IMR-90 (cell line): ENCODE measurements around the gene RGMB. TPM values are rescaled to one million over a fixed set of nuclear protein-coding genes. Genes with fewer than 3 reads are reported as not detected.
A peak's percentile ranks its signal among the peaks of the same experiment; 100 is the strongest.

Experiments used
- ATAC-seq: fragments of 200-7000 bp; cut with Tn5 transposase; 2 replicates; pipeline ENCODE4 v1.9.1; 2020; ENCODE audit warnings: low read depth, mild to moderate bottlenecking, moderate library complexity
- Bru-seq: library from RNA; stranded (reverse); fragments of 400-500 nt; gene quantifications from one replicate; lab custom pipeline; 2021; lab: Mats Ljungman, UMichigan
- BruChase-seq, 2 experiments: library from RNA; stranded (reverse); fragments of 400-500 nt; gene quantifications; one replicate each; lab custom pipeline; 2021; lab: Mats Ljungman, UMichigan
- BruUV-seq: library from RNA; stranded (reverse); fragments of 400-500 nt; replicated peaks from 2 replicates; lab custom pipeline; 2021; lab: Mats Ljungman, UMichigan
- CTCF ChIA-PET: fragments of 300-600 bp; formaldehyde crosslinking; extraction: SDS; loops from one replicate; lab custom pipeline; 2021; ENCODE audit warnings: antibody characterized with exemption; lab: Yijun Ruan, JAX
- POLR2A ChIA-PET: fragments of 300-600 bp; sonication (Branson Sonifier 250); formaldehyde crosslinking; loops from one replicate; lab custom pipeline; 2022; ENCODE audit warnings: antibody characterized with exemption; ENCODE audit not compliant: unreplicated experiment; lab: Charles Lee
- DNase-seq: peaks from one replicate; pipeline ENCODE4 v3.0.0; 2013
- H2AFZ ChIP-seq: replicated peaks from 2 replicates; pipeline ENCODE3; 2013; ENCODE audit warnings: low read length, mild to moderate bottlenecking; ENCODE audit not compliant: poor library complexity
- H2AK5ac ChIP-seq: 2 replicates; pipeline ENCODE4 v1.6.1; 2013; ENCODE audit warnings: low read depth, low read length, inconsistent platforms
- H2AK9ac ChIP-seq: replicated peaks from 2 replicates; pipeline ENCODE3; 2013; ENCODE audit warnings: mild to moderate bottlenecking, low read depth, low read length, moderate library complexity; ENCODE audit not compliant: poor library complexity
- H2BK120ac ChIP-seq: 2 replicates; pipeline ENCODE4 v1.6.1; 2013; ENCODE audit warnings: low read depth, low read length, inconsistent platforms
- H2BK15ac ChIP-seq: 3 replicates; pipeline ENCODE4 v1.6.1; 2013; ENCODE audit warnings: low read depth, low read length, inconsistent platforms
- H2BK20ac ChIP-seq: 2 replicates; pipeline ENCODE4 v1.6.1; 2013; ENCODE audit warnings: low read depth, mild to moderate bottlenecking, inconsistent platforms, low read length, moderate library complexity
- H2BK5ac ChIP-seq: 2 replicates; pipeline ENCODE4 v1.6.1; 2013; ENCODE audit warnings: mild to moderate bottlenecking, low read depth, low read length, inconsistent platforms; ENCODE audit not compliant: poor library complexity, severe bottlenecking
- H3K14ac ChIP-seq: replicated peaks from 2 replicates; pipeline ENCODE4 v1.6.1; 2013; ENCODE audit warnings: low read depth, low read length, inconsistent platforms
- H3K18ac ChIP-seq: 2 replicates; pipeline ENCODE4 v1.6.1; 2013; ENCODE audit warnings: low read depth, low read length, control low read depth
- H3K23ac ChIP-seq: 2 replicates; pipeline ENCODE4 v1.6.1; 2013; ENCODE audit warnings: low read depth, low read length, inconsistent platforms
- H3K27ac ChIP-seq: 2 replicates; pipeline ENCODE4 v1.5.1; 2013; ENCODE audit warnings: mild to moderate bottlenecking, control low read depth, low read length; ENCODE audit not compliant: insufficient read depth
- H3K27me3 ChIP-seq: 2 replicates; pipeline ENCODE4 v1.6.1; 2013; ENCODE audit warnings: low read length; ENCODE audit not compliant: control insufficient read depth, insufficient read depth
- H3K36me3 ChIP-seq: 2 replicates; pipeline ENCODE4 v1.6.1; 2013; ENCODE audit warnings: low read length, mixed read lengths; ENCODE audit not compliant: control insufficient read depth, insufficient read depth
- H3K4ac ChIP-seq: 2 replicates; pipeline ENCODE4 v1.6.1; 2013; ENCODE audit warnings: low read depth, low read length, inconsistent platforms
- H3K4me1 ChIP-seq: 2 replicates; pipeline ENCODE4 v1.6.1; 2013; ENCODE audit warnings: low read length, mixed read lengths; ENCODE audit not compliant: control insufficient read depth, insufficient read depth
- H3K4me2 ChIP-seq: 2 replicates; pipeline ENCODE4 v1.6.1; 2013; ENCODE audit warnings: low read depth, mild to moderate bottlenecking, control low read depth, low read length, moderate library complexity
- H3K4me3 ChIP-seq: 2 replicates; pipeline ENCODE4 v1.5.1; 2013; ENCODE audit warnings: low read depth, mild to moderate bottlenecking, control low read depth, low read length, moderate library complexity; ENCODE audit not compliant: insufficient read depth
- H3K56ac ChIP-seq: 2 replicates; pipeline ENCODE4 v1.6.1; 2013; ENCODE audit warnings: low read length, inconsistent platforms; ENCODE audit not compliant: insufficient read depth; ENCODE audit errors: extremely low read depth
- H3K79me1 ChIP-seq, 2 experiments: 2 replicates each; pipeline ENCODE4 v1.6.1; 2013; ENCODE audit warnings: low read length in 2 of 2, inconsistent platforms in 1 of 2, low read depth in 1 of 2
- H3K9ac ChIP-seq: 2 replicates; pipeline ENCODE4 v1.6.1; 2013; ENCODE audit warnings: low read depth, low read length, control low read depth
- H3K9me1 ChIP-seq: 2 replicates; pipeline ENCODE4 v1.6.1; 2013; ENCODE audit warnings: low read length, inconsistent platforms; ENCODE audit not compliant: insufficient read depth
- H3K9me3 ChIP-seq: 2 replicates; pipeline ENCODE4 v1.6.1; 2013; ENCODE audit warnings: low read length; ENCODE audit not compliant: control insufficient read depth, insufficient read depth
- H4K20me1 ChIP-seq: 2 replicates; pipeline ENCODE4 v1.6.1; 2013; ENCODE audit warnings: low read length, inconsistent platforms; ENCODE audit not compliant: insufficient read depth
- H4K5ac ChIP-seq: 2 replicates; pipeline ENCODE4 v1.6.1; 2013; ENCODE audit warnings: mild to moderate bottlenecking, low read depth, low read length, control low read depth
- H4K8ac ChIP-seq, 2 experiments: 2 replicates each; pipeline ENCODE4 v1.6.1; 2013; ENCODE audit warnings: low read depth in 2 of 2, low read length in 2 of 2, control low read depth in 1 of 2, inconsistent platforms in 1 of 2
- H4K91ac ChIP-seq: 2 replicates; pipeline ENCODE4 v1.6.1; 2013; ENCODE audit warnings: low read depth, low read length, inconsistent platforms; ENCODE audit not compliant: insufficient read depth
- BHLHE40 ChIP-seq: fragments of 150-350 bp; IDR thresholded peaks from 2 replicates; pipeline ENCODE4 v1.6.1; 2016; ENCODE audit warnings: mild to moderate bottlenecking, low read depth, low read length
- CEBPB ChIP-seq: IDR thresholded peaks from 2 replicates; pipeline ENCODE4 v1.6.1; 2012; ENCODE audit warnings: low read depth, low read length, improper control_type of control experiment
- CHD1 ChIP-seq: IDR thresholded peaks from 2 replicates; pipeline ENCODE4 v1.6.1; 2012; ENCODE audit warnings: low read depth, low read length, improper control_type of control experiment
- FOS ChIP-seq: fragments of 150-350 bp; IDR thresholded peaks from 2 replicates; pipeline ENCODE4 v1.6.1; 2016; ENCODE audit warnings: low read depth, low read length
- MAZ ChIP-seq: IDR thresholded peaks from 2 replicates; pipeline ENCODE4 v1.6.1; 2012; ENCODE audit warnings: low read depth, mild to moderate bottlenecking, low read length, improper control_type of control experiment, moderate library complexity, borderline replicate concordance
- MXI1 ChIP-seq: IDR thresholded peaks from 2 replicates; pipeline ENCODE4 v1.6.1; 2012; ENCODE audit warnings: low read depth, mild to moderate bottlenecking, low read length, moderate library complexity, borderline replicate concordance
- NFE2L2 ChIP-seq: fragments of 150-350 bp; IDR thresholded peaks from 2 replicates; pipeline ENCODE4 v1.6.1; 2016; ENCODE audit warnings: low read depth, mild to moderate bottlenecking, low read length
- POLR2A ChIP-seq: IDR thresholded peaks from 2 replicates; pipeline ENCODE4 v1.6.1; 2012; ENCODE audit warnings: mild to moderate bottlenecking, low read depth, low read length
- RAD21 ChIP-seq: IDR thresholded peaks from 2 replicates; pipeline ENCODE4 v1.6.1; 2012; ENCODE audit warnings: low read length, improper control_type of control experiment
- SMC3 ChIP-seq: fragments of 150-350 bp; IDR thresholded peaks from 2 replicates; pipeline ENCODE4 v1.6.1; 2016; ENCODE audit warnings: low read depth, mild to moderate bottlenecking, antibody characterized with exemption, low read length, moderate library complexity
- WGBS, 2 experiments: methylation state at CpG; one replicate each; pipeline versions ENCODE4 v1.1.5 to v1.1.7; 2013; ENCODE audit warnings: missing lambda C conversion rate in 2 of 2; ENCODE audit not compliant: insufficient read length in 1 of 2; ENCODE audit errors: extremely low coverage in 2 of 2; 5-methylcytosine and 5-hydroxymethylcytosine counted together
- dilution Hi-C: fragments of 300-500 bp; cut with HindIII; formaldehyde crosslinking; loops from one replicate; pipeline ENCODE4 v1.14.3; 2018; ENCODE audit warnings: low sequenced_read_pairs; ENCODE audit not compliant: unreplicated experiment
- in situ Hi-C: fragments of 300-500 bp; cut with MboI; formaldehyde crosslinking; loops from 3 replicates; pipeline ENCODE4 v1.14.3; 2019; ENCODE audit warnings: low sequenced_read_pairs, inconsistent platforms, mixed read lengths
- intact Hi-C: fragments of 100-400 bp; cut with micrococcal nuclease; formaldehyde crosslinking; loops from 2 replicates; pipeline ENCODE4 v1.10.0; 2022
- long read RNA-seq: library from polyadenylated mRNA; unstranded; transcript quantifications from one replicate; pipeline ENCODE4 v2.0.0, GENCODE V29; 2021; ENCODE audit not compliant: unreplicated experiment
- polyA plus RNA-seq, 3 experiments: library from polyadenylated mRNA; depleted of rRNA; stranded (reverse); fragments of >200 nt; gene quantifications; 2 replicates each; pipeline ENCODE4 v1.2.3, GENCODE V29; 2012; ENCODE audit warnings: low replicate concordance in 1 of 3
- total RNA-seq: library from RNA; depleted of rRNA; stranded (reverse); fragments of >200 nt; gene quantifications from 2 replicates; pipeline ENCODE4 v1.2.3, GENCODE V29; 2012; rRNA removed
- TF ChIP-seq, protein P1 (sequence below): fragments of 150-350 bp; IDR thresholded peaks from 2 replicates; pipeline ENCODE4 v1.6.1; 2016; ENCODE audit warnings: low read depth, mild to moderate bottlenecking, low read length, moderate library complexity, borderline replicate concordance

Gene RGMB, protein sequence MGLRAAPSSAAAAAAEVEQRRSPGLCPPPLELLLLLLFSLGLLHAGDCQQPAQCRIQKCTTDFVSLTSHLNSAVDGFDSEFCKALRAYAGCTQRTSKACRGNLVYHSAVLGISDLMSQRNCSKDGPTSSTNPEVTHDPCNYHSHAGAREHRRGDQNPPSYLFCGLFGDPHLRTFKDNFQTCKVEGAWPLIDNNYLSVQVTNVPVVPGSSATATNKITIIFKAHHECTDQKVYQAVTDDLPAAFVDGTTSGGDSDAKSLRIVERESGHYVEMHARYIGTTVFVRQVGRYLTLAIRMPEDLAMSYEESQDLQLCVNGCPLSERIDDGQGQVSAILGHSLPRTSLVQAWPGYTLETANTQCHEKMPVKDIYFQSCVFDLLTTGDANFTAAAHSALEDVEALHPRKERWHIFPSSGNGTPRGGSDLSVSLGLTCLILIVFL
- total RNA-seq (74.4 and 83.0 TPM in 2 replicates), polyA plus RNA-seq (2012; rRNA removed) (128 and 129 TPM in 2 replicates), Bru-seq, nascent RNA (percentile 100 among the genes with signal in this experiment), BruChase-seq, experiment 1, labeled RNA remaining after a 6-hour chase (percentile 94 among the genes with signal in this experiment), BruChase-seq, experiment 2, labeled RNA remaining after a 2-hour chase (percentile 99 among the genes with signal in this experiment)
- 104 and 165 TPM in 2 replicates for polyA plus RNA-seq (2012; cell fraction: cytosol; rRNA removed)
- polyA plus RNA-seq (2012; cell fraction: nucleus; rRNA removed; ENCODE audit: low replicate concordance): 301 and 527 TPM in 2 replicates
- long read RNA-seq, full-length matches to known transcripts: 19 of 126 reads
- long read RNA-seq, partial matches to known transcripts: 23 of 126 reads
- long read RNA-seq, other reads (novel, unspliced or antisense): 84 of 126 reads

GRCh38 chr5:98773464-98774191, at the start of gene RGMB:
Gene RGMB (plus strand): TSS chr5:98773663. CDS start chr5:98774071, 408 bp downstream.
- dilution Hi-C loops: no loop called here
- peak within 1 kb of the TSS; percentile 14; the same call in 1 of the 2 replicates for H4K5ac ChIP-seq

More at GRCh38 chr5:98773464-98774191, at the start of gene RGMB:
- H3K23ac ChIP-seq: peak within 1 kb of the TSS; percentile 69; the same call in 1 of the 2 replicates
- 0% methylated on average over 52 of the region's 84 CpGs; no CpG with 5 or more reads in 1 of the 2 experiments for WGBS, 2 experiments
- H3K4me1 ChIP-seq: peaks cover 2% of the 10 kb centered on the region; the same call in 1 of the 2 replicates
- 0 out of 2 replicates have a peak, but pooled peaks have one; percentile 30 for TF ChIP-seq CHD1
- no peak for TF ChIP-seq CEBPB
- TF ChIP-seq MXI1: peak; percentile 1; the same call in 1 of the 2 replicates
- peak; percentile 48 for TF ChIP-seq POLR2A
- TF ChIP-seq MAZ: peak; percentile 94
- TF ChIP-seq, protein P1, sequence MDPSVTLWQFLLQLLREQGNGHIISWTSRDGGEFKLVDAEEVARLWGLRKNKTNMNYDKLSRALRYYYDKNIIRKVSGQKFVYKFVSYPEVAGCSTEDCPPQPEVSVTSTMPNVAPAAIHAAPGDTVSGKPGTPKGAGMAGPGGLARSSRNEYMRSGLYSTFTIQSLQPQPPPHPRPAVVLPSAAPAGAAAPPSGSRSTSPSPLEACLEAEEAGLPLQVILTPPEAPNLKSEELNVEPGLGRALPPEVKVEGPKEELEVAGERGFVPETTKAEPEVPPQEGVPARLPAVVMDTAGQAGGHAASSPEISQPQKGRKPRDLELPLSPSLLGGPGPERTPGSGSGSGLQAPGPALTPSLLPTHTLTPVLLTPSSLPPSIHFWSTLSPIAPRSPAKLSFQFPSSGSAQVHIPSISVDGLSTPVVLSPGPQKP: no peak
- no peak for TF ChIP-seq NFE2L2
- peak; percentile 1; the same call in 1 of the 2 replicates for TF ChIP-seq BHLHE40
- peak; percentile 60; the same call in 1 of the 2 replicates for TF ChIP-seq FOS
- TF ChIP-seq SMC3: no peak; the same call in 1 of the 2 replicates
- TF ChIP-seq RAD21: no peak
- peak within 1 kb of the TSS; percentile 86 for H3K14ac ChIP-seq
- peak within 1 kb of the TSS; percentile 83 for H3K27ac ChIP-seq
- 0 out of 2 replicates have a peak within 1 kb of the TSS, but pooled peaks have one; percentile 43 for H2BK20ac ChIP-seq
- peak within 1 kb of the TSS; percentile 81 for H3K4me3 ChIP-seq
- H3K9me1 ChIP-seq: no peaks in the 10 kb centered on the region; the same call in 1 of the 2 replicates
- H3K4me2 ChIP-seq: peak within 1 kb of the TSS; percentile 99
- peak within 1 kb of the TSS; percentile 73 for H3K4ac ChIP-seq
- intact Hi-C loops: loop anchor here (1.0 to 10.0 kb wide), 5 partner anchors 261 to 1606 kb away; partner anchors contain the start of gene RIOK2
- H2BK5ac ChIP-seq: peak within 1 kb of the TSS; percentile 89
- H4K91ac ChIP-seq: no peak within 1 kb of the TSS
- ChIA-PET CTCF (interaction anchor here (1.0 to 1.7 kb wide), 2 partner anchors 23 to 416 kb away, joined by 3 to 5 read pairs; no protein-coding TSS in a partner anchor), POLR2A (interaction anchor here (1.0 kb wide), 1 partner anchor 465 kb away, joined by 4 read pairs; no protein-coding TSS in a partner anchor)
- no peaks in the 10 kb centered on the region for H3K27me3 ChIP-seq
- peak within 1 kb of the TSS; percentile 55; the same call in 1 of the 2 replicates for H2BK120ac ChIP-seq
- in situ Hi-C loops: loop anchor here (10.0 kb wide), 1 partner anchor 1589 kb away; the partner anchor contains the start of gene RIOK2
- H3K79me1 ChIP-seq: peaks cover 0 to 2% of the 10 kb centered on the region in 2 experiments; a peak in 2 of 4 replicates
- peak within 1 kb of the TSS; percentile 88 for H3K56ac ChIP-seq
- peak within 1 kb of the TSS; percentile 66 for H2AK9ac ChIP-seq
- peak within 1 kb of the TSS; percentile 76 for H2AFZ ChIP-seq
- peaks cover 5% of the 10 kb centered on the region; the same call in 1 of the 2 replicates for H3K36me3 ChIP-seq
- peak; percentile 85 for ATAC-seq
- H3K9me3 ChIP-seq: no peaks in the 10 kb centered on the region
- no TSS peak for BruUV-seq
- H4K8ac ChIP-seq: peak within 1 kb of the TSS; percentile 3 to 47
- peak within 1 kb of the TSS; percentile 37 for H3K18ac ChIP-seq
- H2BK15ac ChIP-seq: no peak within 1 kb of the TSS
- peak within 1 kb of the TSS; percentile 94 for H3K9ac ChIP-seq
- peak within 1 kb of the TSS; percentile 48 for H2AK5ac ChIP-seq
- H4K20me1 ChIP-seq: peaks cover 40% of the 10 kb centered on the region
- peak; percentile 99 for DNase-seq
